LNCaP clone FGC (cell line): ENCODE data around the gene FAM13C.
"Not testable (repeated sequence)": the region's sequence is repeated elsewhere in the genome, so short reads cannot be mapped to it uniquely, and the experiment has no call there.

Source experiments
- DNase-seq: peaks from one replicate; pipeline ENCODE4 v3.0.0-alpha.2; 2011; ENCODE audit warnings: low read depth
- H3K4me3 ChIP-seq: 2 replicates; pipeline ENCODE4 v1.5.1; 2011; ENCODE audit warnings: mild to moderate bottlenecking, low read depth, low read length, control low read depth
- TF ChIP-seq, protein P1 (sequence below): IDR thresholded peaks from 2 replicates; pipeline ENCODE4 v1.5.1; 2012; ENCODE audit warnings: mild to moderate bottlenecking; ENCODE audit not compliant: control insufficient read depth, insufficient read depth; ENCODE audit errors: extremely low read depth

The FAM13C gene

DNA sequence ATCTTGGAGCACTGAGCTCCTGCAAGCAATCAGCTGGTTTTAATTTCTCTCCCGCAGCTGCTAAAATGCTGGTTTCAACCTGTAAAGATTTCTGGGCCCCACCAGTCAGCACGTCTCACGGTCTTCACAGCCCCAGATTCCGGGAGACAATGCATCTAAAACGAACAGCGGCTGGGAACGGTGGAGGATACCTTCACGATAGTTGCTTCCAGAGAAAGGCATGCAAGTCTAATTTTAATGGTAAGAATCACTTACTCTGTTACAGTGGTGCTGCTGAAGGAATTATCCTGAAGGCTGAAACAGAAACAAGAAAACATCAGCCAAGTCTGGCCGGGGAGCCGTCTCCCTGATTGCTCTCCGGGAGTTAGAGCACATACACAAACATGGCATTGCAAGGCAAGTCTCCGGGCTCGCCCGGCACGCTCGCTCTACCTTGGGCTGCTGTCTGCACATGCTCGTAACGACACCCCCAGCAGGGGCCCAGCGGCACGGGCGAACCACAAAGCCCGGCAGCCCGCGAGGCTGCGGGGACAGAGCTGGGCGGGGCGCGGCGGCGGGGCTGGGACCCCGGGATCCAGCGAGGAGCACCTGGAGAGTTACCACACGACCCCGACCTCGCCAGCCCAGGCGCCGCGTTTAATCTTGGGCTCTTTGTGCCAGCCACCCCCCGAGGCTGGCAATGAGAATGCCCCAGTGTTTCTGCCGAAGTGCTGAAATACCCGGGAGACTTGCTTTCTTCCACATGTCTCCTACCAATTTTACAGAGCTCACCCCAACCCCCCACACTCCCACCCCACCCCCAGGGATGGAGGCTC is at the start of gene FAM13C:
Gene FAM13C, minus strand, starts transcription at position 406 of the 815 bp plus-strand sequence. Its CDS starts 89 bp downstream, at position 317.
- DNase-seq = peak; percentile 39
- H3K4me3 ChIP-seq = peak within 1 kb of the TSS; percentile 45
- TF ChIP-seq, protein P1, sequence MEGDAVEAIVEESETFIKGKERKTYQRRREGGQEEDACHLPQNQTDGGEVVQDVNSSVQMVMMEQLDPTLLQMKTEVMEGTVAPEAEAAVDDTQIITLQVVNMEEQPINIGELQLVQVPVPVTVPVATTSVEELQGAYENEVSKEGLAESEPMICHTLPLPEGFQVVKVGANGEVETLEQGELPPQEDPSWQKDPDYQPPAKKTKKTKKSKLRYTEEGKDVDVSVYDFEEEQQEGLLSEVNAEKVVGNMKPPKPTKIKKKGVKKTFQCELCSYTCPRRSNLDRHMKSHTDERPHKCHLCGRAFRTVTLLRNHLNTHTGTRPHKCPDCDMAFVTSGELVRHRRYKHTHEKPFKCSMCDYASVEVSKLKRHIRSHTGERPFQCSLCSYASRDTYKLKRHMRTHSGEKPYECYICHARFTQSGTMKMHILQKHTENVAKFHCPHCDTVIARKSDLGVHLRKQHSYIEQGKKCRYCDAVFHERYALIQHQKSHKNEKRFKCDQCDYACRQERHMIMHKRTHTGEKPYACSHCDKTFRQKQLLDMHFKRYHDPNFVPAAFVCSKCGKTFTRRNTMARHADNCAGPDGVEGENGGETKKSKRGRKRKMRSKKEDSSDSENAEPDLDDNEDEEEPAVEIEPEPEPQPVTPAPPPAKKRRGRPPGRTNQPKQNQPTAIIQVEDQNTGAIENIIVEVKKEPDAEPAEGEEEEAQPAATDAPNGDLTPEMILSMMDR = no peak

DNA sequence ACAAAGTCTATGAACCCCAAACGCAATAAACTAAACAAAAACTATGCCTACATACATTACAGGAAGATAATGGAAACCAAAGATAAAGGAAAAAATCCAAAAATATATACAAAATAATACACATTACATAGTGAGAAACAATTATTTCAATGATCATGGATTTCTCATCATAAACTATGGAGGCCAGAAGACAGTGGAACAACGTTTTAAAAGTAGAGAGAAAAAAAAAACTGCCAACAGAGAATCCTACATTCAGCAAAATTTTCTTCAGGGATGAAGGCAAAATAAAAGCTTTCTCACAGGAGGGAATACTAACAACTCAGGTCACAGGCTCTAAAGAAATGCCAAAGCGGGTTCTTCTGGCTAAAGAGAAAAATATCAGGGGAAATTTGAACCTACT is 42.9 kb upstream of the FAM13C start:
- TF ChIP-seq, protein P1 = no peak
- no peak overlapping the region for H3K4me3 ChIP-seq
- no peak for DNase-seq

DNA sequence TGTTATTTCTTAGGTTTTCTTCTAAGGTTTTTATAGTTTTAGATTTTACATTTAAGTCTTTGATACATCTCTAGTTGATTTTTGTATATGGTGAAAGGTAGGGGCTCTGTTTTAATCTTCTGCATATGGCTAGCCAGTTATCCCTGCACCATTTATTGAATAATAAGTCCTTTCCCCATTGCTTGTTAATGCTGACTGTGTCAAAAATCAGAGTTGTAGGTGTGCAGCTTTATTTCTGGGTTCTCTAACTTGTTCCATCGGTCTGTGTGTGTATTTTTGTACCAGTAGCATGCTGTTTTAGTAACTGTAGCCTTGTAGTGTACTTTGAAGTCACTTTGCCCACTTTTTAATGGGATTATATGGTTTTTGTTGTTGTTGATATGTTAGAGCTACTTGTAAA is 37.9 kb upstream of the FAM13C start:
- TF ChIP-seq, protein P1 = no peak
- H3K4me3 ChIP-seq = no peak overlapping the region
- no peak for DNase-seq

DNA sequence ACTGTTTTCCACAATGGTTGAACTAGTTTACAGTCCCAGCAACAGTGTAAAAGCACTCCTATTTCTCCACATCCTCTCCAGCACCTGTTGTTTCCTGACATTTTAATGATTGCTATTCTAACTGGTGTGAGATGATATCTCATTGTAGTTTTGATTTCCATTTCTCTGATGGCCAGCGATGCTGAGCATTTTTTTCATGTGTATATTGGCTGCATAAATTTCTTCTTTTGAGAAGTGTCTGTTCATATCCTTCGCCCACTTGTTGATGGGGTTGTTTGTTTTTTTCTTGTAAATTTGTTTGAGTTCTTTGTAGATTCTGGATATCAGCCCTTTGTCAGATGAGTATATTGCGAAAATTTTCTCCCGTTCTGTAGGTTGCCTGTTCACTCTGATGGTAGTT is 37.0 kb upstream of the FAM13C start:
- not testable (repeated sequence) for H3K4me3 ChIP-seq, DNase-seq

DNA sequence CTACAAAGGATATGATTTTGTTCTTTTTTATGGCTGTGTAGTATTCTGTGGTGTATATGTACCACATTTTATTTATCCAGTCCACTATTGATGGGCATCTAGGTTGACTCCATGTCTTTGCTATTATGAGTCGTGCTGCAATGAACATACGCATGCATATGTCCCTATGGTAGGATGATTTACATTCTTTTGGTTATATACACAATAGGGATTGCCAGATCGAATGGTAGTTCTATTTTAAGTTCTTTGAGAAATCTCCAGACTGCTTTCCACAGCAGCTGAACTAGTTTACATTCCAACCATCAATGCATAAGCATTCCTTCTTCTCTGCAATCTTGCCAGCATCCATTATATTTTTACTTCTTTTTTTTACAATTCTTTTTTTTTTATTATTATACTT is 35.6 kb upstream of the FAM13C start:
- TF ChIP-seq, protein P1 = no peak
- no peak overlapping the region for H3K4me3 ChIP-seq
- DNase-seq = no peak

DNA sequence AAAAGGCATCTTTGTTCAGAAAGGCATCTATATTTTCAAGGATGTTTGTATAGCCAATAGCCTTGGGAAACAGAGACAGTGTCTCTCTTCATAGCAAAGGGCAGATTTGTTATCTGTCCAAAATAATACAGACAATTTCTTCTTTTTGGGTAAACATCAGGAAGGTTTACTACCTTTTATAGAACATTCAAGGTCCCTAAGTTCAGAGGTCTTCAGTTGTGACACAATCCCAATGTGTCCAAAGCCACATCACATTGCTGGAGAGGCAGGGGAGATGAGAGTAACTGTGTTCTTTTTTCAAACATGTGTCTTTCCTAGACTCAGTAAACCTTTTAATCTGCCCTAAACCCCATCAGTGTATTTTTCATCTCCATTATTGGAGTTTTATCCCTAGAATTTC is 33.6 kb upstream of the FAM13C start:
- no peak overlapping the region for H3K4me3 ChIP-seq
- no peak for DNase-seq
- TF ChIP-seq, protein P1 = no peak

DNA sequence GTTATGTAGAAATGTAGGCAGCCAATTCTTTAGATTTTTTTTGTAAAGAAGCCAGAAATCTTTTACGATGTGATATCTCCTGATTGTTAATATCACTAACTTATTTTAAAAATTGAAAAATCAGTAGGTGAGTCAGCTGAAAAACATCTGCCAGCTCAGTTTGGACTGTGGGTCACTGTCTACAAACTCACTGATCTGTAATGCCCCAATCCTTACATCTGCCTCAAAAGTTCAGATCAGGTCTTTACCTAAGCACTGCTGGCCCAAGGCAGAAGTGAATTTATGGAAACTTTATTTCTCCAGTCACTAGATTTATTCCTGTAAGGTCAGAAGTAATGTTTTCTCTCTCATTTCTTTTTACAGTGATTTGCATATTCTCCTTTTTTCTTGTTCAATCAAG is 31.0 kb upstream of the FAM13C start:
- TF ChIP-seq, protein P1 = no peak
- H3K4me3 ChIP-seq = no peak overlapping the region
- no peak for DNase-seq
